GM18909 (cell line): Measurements from ENCODE around the gene BEAN1.
"Not testable (repeated sequence)": the region's sequence is repeated elsewhere in the genome, so short reads cannot be mapped to it uniquely, and the experiment has no call there.

Source experiments
- ATAC-seq: cut with Tn5 transposase; IDR thresholded peaks from one replicate; pipeline ENCODE4 v1.9.1; 2021; ENCODE audit warnings: mild to moderate bottlenecking; ENCODE audit not compliant: unreplicated experiment, poor library complexity

BEAN1 gene

DNA sequence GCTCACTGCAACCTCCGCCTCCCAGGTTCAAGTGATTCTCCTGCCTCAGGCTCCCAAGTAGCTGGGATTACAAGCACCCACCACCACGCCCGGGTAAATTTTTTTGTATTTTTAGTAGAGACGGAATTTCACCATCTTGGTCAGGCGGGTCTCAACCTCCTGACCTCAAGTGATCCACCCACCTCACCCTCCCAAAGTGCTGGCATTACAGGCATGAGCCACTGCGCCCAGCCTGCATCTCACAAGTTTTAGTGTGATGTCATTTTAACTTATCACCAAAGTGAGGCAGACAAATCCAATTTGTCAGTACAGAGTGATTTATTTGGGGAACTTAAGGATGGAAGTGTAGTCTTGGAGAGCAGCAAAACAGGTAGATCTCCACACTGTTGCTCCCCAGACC, 39.5 kb downstream of the BEAN1 start:
- not testable (repeated sequence) for ATAC-seq

DNA sequence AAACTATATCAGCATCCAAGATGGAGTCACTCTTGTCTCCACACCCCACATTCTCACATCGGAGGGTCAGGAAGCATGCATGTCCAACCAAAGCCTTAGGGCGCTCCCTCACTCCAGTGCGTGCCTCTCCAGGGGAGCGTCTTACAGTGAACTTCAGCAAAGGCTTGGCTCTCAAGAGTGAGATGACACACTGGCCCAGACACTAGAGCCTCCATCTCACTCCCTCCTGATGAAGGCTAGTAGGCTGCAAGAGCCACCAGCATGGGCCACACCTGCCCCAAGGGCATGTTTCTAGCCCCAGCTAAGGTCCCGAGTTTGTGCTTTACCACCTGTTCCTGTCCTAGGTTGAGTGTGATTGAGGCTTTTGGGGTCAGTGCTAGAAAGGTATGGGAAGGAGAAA, 40.5 kb downstream of the BEAN1 start:
- no peak for ATAC-seq

DNA sequence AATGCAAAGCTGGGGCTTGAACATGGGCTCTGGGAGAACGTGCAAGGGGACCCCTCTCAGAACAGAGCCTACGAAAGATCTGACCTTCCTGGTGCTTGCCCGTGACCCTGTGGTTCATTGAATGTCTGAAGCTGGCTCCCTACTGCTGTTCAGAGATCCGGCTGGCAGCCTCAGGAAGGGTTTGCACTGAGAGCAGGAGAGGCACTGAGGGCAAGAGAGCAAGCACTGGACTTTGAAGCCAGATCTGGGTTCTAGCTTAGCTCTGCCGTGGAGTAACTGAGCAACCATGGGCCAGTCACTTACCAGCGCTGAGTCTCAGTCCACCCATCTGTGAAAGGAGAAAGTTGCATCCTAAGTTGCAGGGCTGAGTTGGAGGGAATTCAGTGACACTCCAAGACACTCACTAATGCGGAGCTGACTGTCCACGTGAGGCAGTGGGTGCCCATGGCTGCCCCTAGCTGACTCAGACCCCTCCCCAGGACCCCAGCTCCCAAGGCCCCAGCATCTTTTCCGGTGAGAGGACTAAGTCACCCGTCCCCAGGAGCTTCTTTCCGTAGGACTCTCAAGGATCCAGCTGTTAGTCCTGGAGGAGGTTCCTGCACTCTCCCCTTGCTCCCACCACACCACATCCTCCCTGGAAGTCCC, 41.3 kb downstream of the BEAN1 start:
- no peak for ATAC-seq

DNA sequence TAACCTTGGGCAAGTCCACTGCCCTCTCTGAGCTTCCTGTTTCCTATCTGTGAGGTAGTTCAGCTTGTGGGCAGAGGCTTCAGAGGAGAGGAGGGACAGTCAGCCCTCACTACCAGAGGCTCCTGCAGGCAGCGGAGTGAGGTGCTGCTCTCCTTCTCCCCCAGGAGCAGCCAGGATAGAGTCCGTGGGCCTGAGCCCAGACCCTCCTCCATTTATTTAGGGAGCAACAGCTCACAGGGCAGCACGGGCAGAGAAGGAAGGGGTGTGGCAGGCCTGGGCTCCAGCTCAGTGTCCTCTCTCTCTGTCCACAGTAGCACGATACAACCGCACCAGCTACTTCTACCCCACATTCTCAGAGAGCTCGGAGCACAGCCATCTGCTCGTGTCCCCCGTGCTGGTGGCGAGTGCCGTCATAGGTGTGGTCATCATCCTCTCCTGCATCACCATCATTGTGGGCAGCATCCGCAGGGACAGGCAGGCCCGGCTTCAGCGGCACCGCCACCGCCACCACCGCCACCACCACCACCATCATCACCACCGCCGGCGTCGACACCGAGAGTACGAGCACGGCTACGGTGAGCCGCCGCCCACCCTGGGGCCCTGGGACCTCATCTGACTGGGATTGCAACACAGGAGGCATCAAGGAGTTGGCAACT, 42.3 kb downstream of the BEAN1 start:
- no peak for ATAC-seq

DNA sequence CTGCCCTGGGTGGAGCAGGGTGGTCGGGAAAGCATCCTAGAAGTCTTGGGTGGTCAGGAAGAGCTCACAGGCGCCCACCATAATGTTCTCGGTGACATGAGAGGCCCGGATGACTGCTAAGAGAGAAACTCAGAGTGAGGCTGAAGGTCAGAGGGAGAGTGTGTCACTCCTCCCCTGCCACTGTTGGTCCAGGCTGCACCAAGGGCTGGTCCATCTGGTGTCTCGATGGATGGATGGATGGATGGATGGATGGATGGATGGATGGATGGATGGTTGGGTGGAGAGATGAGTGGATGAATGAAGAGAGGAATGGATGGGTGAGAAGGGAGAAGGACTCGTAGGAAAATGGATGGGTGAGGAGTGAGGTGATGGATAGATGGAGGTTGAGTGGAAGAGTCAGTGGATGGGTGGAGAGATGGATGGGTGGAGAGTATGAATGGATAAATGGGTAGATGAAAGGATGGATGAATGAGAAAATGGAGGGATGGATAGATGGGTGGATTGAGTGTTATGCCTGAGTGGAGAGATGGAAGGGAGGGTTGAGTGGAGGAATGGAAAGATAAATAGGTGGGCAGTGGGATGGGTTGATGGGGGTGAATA, 43.0 kb downstream of the BEAN1 start:
- no peak for ATAC-seq

DNA sequence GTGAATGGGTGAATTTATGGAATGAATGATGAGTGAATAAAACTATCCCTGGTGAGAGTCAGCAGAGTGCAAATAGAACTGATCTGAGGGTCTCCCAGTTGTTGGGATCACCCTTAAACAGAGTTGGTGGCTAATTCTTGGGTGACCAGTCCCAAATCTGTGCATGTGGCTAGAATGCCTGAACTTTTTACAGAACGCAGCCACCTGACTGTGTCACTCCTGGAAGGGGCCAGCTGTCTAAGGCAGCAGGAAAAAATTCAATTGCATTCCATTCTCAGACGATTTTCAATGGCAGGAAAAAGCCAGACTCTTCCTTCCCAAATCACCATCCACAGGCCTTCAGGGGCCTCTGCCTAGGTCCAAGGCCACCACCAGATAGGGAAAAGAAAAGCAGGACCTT, 43.5 kb downstream of the BEAN1 start:
- no peak for ATAC-seq

DNA sequence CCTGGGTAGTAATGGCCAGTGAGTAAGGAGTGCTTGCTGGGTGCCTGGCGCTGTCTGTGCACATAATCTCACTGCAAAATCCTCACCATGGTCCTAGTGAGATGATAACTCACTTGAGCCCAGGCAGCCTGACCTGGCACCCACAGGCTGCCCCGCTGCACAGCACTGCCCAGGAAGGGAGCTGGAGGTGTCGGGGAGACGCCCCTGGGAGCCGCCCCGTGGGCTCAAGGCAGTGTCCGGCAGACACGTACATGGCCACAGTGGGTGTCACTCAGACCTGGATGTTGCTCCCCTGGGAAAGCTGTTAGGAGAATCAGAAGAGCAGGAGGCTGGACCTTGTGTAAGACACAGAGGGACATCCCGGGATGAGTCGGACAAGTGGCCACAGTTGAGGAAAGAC, 44.2 kb downstream of the BEAN1 start:
- no peak for ATAC-seq

DNA sequence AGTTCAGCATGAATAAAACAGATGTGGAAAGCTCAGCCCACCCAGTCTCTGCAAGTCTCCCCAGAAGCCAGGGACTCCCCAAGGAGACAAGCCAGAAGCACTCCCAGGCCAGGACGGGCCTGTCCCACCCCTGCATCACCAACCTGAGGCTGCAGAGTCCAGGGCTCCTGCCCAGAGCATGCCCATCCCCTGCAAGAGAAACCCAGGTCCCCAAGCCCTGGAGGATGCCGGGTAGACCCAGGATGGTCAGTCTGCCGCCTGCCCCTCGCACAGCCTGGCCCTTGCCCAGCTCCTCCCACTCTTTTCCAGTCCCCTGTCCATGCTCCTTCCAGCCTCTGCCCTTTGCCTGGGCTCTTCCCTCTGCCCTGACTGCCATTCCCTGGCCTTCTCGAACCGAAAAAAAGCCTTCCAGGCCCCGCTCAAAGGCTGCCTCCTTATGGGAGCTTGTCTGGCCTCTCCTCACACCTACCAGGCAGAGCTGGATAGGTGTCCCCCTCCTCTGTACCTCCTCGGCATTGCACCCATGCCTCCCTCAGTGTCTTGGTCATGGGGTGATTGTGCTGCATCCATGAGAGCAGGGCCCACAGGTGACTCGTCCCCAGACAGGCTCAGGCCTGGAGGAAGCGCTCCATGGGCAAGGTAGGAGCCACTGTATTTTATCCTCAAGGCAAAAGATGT, 44.8 kb downstream of the BEAN1 start:
- no peak for ATAC-seq

DNA sequence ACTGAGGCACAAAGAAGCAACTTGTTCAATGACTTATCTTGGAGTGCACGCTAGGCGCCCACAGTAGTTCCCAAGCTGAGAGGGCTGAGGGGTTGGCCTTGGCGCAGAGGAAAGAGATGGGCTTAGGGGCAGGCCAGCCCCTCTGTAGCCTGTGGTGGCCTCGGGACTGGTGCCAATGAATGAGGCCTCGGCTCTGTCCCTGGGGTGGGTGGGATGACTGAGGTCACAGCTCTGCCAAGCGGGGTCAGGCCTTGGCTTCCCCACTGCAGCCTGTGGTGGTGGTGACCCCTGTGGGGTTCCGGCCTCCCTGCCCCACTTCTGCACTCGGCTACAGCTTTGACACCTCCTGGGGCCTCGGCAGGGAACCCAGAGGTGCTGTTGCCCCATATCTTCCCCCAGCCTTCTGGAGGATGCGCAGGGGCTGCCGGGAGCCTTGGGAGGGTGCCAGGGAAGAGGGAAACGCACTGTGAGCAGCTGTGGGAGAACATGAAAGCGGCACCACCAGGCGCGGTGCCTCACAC, 46.0 kb downstream of the BEAN1 start:
- no peak for ATAC-seq

DNA sequence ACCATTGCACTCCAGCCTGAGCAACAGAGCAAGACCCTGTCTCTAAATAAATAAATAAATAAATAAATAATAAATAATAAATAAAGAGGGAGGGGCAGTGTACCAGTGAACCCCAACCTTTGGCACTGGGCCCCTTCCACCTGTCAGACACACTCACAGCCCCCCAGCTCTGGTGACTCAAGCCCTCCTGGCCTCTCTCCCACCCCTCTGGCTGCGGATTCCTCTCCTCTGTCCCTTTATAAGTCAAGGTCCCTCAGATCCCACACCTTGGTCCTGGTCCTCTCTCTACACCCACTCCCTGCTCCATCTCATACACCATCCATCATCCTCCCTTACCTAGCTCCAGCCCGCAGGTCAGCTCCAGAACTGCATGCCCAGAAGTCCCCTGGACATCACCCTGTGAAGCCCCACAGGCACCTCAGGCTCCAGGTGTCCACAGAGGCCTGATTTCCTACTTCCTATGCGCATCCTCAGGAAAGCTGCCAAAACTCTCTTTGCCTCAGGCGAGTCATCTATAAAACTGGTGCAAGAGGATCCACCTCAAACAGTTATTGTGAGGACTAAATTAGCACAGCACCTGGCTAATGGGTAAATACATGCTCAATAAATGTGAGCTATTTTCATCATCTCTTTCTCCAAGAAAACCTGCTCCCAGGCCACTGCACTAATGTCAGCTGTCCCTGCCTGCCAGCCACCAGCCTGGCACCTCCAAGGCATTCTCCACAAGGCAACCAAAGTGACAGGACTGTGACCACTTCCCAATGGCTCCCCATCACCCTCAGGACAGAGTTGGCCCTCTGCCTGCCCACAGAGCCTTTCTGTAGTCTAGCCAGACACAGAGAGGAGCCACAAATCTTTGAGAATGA, 46.8 kb downstream of the BEAN1 start:
- no peak for ATAC-seq

DNA sequence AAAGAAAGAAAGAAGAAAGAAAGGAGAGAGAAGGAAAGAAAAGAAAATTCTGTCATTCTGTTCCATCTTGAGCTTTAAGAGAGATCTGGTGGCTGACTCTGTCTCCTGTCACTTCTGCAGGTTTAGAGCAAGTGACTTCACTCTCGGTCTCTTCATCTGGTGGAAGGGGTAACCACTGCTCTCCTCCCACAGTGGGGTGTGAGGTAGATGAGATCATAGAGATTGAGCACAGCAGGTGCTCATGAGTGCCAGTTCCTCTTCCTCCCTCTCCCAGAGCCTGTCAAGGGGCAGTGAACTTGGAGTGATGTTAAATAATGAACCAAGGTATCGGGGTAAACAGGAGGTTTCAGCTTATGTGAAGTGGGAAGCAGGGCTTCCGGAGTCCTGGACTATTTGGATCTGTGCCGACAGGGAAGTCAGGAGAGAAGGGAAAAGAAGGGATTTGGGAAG, 47.7 kb downstream of the BEAN1 start:
- peak; percentile 91 for ATAC-seq

DNA sequence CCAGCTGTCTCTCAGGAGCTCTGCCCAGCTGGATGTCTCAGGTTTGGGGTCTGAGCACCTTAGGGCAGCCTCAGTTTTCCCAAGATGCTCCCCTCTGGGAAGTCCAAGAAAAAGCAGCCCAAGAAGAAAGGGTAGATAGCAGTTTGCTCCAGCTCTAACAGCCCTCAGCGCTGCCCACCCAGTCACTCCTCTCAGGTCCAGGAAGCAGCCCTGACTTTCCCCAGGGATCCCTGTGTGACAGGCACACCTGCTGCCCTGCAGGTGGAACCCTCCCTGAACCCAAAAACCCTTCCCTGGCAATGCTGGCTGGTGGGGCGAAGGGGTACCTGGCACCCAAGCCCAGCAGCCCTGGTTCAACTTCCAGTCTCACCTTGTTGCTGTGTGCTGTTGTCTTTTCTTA, 48.1 kb downstream of the BEAN1 start:
- ATAC-seq = no peak

DNA sequence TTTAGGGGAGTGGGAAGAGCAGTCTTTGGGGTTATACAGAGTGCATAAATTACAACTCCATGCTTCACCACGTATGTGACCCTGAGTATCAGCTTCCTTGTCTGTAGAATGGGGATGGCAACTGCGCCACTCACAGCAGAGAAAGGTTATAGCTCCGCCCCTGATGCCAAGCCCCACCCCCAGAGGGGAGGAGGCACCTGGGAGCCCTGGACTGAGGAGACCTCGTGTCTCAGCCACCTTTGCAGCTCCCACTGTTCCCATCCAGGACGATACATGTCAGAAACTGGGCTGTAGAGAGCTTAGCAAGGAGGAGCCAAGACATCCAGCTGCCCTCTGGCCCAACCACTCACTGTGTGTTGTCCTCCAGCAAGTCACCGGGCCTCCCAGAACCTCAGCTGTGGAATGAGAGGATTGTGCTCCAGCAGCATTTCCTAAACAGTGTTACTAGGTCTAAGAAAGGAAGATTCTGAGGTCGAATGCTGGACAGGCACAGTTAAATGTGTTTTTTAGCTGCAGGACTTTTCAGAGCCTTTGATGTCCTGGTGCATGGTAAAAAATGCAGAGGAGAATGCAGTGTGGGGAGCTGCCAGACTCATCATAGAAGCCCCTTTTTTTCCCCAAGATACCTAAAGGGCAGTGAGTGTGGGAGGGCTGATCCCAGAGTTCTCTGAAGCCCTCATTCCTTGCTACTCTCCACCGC, 49.4 kb downstream of the BEAN1 start:
- ATAC-seq = no peak

DNA sequence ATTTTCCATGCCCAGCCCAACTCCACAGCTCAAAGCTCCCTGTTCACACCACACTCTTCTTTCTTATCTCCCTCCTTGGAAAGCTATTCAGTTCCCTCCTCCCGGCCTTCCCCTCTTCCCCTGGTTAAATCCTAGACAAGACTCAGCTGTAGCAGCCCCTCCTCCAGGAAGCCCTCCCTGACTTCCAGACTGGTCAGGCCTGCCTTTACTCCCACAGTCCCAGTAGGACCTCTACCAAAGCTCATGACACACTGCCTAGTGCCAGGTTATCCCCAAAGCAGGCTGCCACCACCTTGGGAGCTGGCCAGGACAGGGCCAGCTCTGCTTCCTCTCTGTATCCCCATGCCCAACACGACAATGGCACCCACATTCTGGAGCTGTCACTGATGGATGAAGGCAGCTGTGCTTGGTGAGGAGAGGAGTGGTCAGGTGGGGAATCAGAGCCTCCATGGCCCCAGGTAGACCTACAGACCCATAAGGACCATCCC, 50.0 kb downstream of the BEAN1 start:
- ATAC-seq = no peak

DNA sequence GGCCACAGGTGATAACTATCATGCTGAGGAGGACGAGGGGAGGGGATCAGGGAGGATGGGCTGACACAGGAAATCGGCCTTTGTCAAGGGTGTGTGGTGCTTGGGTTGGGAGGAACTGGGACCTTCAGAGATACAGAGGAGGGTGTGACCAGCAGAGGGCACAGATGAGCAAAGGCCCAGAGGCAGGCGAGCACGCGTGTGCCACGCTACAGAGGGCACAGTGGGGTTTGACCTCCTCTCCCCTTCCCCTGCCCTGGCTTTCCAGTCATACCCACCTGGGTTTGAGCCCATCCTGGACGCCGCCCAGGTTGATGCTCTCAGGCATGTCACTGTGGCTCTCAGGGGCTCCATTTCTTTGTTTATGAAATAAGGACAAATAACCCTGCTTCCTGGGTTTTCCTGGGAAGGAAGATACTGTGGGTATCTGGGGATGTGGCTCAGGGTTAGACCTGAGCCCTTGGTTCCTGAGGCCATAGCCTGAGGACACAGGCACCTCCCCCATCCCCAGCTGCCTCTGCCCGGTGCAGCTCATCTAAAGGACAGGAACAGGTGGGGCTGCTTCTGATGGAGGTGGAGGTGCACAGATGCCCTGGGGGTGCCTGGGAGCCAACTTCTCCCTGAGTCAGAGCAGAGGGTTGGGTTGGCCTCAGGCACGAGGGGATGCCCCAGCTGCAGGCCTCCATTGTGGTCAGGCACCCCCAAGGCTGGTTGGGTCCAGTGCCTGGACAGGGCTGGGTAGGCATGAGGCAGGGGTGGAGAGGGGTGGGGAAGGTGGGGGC, 51.8 kb downstream of the BEAN1 start:
- ATAC-seq = peak; percentile 73

DNA sequence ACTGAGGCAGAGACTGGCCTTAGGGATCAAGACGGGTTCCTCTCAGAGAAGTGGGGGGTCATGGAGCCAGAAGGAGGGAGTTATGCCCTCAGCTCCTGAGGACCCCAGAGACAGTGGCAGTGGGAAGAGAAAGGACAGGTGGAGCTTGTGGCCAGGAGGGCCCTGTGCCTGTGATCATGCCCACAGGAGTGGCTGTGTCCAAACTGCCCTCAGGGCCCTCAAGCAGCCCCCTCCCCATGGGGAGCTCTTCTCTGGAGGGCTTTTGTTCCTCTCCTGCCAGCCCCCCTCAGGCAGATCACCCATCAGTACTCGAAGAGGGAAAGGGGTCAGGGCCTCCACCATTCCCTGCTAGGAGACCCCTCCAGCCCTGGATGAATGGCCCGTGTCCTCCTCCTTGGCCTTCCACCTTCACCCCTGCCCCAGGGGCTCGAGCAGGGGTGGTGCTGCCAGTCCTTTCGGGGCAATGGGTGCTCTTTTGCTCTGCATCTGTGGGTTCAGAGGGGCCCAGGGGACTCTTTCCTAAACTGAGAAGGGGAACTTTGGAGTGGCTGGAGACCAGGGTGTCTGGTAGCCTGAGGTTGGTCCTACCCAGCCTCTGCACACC, 52.7 kb downstream of the BEAN1 start:
- no peak for ATAC-seq

DNA sequence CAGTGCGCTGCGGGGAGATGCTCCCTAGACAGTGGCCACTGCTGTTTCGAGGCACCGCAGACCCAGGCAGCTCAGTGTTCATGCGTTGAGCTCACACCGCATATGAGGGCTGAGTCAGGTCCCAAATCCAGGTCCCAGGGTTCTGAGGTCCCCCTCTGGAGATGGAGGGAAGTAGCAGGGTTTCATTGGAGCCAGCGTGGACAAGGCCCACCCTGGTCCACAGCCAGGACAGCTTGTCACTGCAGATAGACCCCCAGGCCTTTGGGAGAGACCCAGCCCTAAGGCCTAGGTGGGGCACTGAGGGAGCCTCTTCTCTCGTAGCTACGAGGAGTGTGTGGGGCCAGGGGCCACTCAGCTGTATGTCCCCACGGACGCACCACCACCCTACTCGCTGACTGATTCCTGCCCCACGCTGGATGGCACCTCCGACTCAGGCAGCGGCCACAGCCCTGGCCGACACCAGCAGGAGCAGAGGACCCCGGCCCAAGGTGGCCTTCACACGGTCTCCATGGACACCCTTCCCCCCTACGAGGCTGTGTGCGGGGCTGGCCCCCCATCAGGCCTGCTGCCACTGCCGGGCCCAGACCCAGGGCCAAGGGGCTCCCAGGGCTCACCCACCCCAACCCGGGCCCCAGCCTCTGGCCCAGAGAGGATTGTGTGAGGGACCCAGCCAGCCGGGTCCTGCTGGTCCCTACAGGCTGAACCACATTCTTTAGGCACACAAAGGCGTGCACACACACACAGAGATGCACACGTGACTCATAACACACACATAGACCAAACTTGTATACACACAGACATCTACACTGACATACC, 53.4 kb downstream of the BEAN1 start:
- ATAC-seq = no peak
